Measurements from ENCODE around the gene WDTC1. TPM values are rescaled to one million over a fixed set of nuclear protein-coding genes. Genes with fewer than 3 reads are reported as not detected.

WDTC1 gene
- total and polyA plus RNA-seq, 2 of the 13 experiments (the other 11 are each of a cell fraction or from before 2014, with no cell fraction given) = 5.5 TPM

DNA sequence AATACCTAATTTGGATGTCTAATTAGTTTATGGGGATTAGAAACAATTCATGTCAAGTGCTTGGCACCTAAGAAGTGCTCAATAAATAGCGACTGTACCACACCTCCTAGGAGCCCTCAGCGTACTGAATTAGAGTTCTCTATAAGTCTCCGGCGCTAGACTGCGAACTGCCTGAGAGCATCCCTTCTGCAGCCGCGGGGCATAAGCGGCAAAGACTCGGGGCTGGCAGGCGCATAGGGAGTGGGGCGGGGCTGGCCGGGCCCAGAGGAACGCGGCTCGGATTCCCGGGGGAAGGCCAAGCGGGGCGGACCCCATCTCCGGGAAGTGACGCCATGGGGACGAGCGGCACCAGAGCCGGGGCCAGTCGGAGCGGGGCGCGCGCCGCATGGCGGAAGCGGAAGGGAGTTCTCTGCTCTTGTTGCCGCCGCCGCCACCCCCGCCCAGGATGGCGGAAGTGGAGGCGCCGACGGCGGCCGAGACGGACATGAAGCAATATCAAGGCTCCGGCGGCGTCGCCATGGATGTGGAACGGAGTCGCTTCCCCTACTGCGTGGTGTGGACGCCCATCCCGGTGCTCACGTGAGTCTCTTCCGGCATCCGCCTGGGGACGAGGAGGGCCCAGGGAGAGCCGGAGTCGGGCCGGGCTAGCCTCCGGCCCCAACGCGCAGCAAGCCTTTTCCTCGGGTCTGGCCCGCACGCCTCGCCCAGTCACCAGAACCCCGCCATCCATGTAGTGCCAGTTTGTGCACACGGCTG is 87.6 kb downstream of the WDTC1 start, which contains the start of gene TMEM222 (continued):
- TF ChIP-seq, protein P1, sequence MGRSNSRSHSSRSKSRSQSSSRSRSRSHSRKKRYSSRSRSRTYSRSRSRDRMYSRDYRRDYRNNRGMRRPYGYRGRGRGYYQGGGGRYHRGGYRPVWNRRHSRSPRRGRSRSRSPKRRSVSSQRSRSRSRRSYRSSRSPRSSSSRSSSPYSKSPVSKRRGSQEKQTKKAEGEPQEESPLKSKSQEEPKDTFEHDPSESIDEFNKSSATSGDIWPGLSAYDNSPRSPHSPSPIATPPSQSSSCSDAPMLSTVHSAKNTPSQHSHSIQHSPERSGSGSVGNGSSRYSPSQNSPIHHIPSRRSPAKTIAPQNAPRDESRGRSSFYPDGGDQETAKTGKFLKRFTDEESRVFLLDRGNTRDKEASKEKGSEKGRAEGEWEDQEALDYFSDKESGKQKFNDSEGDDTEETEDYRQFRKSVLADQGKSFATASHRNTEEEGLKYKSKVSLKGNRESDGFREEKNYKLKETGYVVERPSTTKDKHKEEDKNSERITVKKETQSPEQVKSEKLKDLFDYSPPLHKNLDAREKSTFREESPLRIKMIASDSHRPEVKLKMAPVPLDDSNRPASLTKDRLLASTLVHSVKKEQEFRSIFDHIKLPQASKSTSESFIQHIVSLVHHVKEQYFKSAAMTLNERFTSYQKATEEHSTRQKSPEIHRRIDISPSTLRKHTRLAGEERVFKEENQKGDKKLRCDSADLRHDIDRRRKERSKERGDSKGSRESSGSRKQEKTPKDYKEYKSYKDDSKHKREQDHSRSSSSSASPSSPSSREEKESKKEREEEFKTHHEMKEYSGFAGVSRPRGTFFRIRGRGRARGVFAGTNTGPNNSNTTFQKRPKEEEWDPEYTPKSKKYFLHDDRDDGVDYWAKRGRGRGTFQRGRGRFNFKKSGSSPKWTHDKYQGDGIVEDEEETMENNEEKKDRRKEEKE (IDR thresholded peaks at IDR 0.05) = no peak
- peak; percentile 44; the same call in 1 of the 2 replicates for TF ChIP-seq RFX1 (IDR thresholded peaks at IDR 0.05)
- TF ChIP-seq ZNF496 (CRISPR knock-in tag; IDR thresholded peaks at IDR 0.05; ENCODE audit: insufficient replicate concordance) = no peak
- peak; percentile 59; the same call in 1 of the 2 replicates for TF ChIP-seq JUNB (CRISPR knock-in tag; IDR thresholded peaks at IDR 0.05; ENCODE audit: borderline replicate concordance)
- TF ChIP-seq ZNF543 (CRISPR knock-in tag; IDR thresholded peaks at IDR 0.05) = no peak; the same call in 1 of the 2 replicates
- TF ChIP-seq MAF1 (CRISPR knock-in tag; IDR thresholded peaks at IDR 0.05; ENCODE audit: borderline replicate concordance) = peak; percentile 92
- 0 out of 2 replicates have a peak, but pooled peaks have one; percentile 67 for TF ChIP-seq ZNF660 (CRISPR knock-in tag; IDR thresholded peaks at IDR 0.05; ENCODE audit: borderline replicate concordance, low read depth)
- peak; percentile 78 for TF ChIP-seq KLF11 (CRISPR knock-in tag; IDR thresholded peaks at IDR 0.05)
- no peak for TF ChIP-seq TEAD2 (CRISPR knock-in tag; IDR thresholded peaks at IDR 0.05)
- TF ChIP-seq NKX3-1 (CRISPR knock-in tag; IDR thresholded peaks at IDR 0.05) = peak; percentile 69; the same call in 1 of the 2 replicates
- TF ChIP-seq FOSL1 (CRISPR knock-in tag; IDR thresholded peaks at IDR 0.05; ENCODE audit: borderline replicate concordance) = no peak
- no peak for TF ChIP-seq ZNF180 (CRISPR knock-in tag; IDR thresholded peaks at IDR 0.05; ENCODE audit: borderline replicate concordance, low read depth)
- TF ChIP-seq, protein P2, sequence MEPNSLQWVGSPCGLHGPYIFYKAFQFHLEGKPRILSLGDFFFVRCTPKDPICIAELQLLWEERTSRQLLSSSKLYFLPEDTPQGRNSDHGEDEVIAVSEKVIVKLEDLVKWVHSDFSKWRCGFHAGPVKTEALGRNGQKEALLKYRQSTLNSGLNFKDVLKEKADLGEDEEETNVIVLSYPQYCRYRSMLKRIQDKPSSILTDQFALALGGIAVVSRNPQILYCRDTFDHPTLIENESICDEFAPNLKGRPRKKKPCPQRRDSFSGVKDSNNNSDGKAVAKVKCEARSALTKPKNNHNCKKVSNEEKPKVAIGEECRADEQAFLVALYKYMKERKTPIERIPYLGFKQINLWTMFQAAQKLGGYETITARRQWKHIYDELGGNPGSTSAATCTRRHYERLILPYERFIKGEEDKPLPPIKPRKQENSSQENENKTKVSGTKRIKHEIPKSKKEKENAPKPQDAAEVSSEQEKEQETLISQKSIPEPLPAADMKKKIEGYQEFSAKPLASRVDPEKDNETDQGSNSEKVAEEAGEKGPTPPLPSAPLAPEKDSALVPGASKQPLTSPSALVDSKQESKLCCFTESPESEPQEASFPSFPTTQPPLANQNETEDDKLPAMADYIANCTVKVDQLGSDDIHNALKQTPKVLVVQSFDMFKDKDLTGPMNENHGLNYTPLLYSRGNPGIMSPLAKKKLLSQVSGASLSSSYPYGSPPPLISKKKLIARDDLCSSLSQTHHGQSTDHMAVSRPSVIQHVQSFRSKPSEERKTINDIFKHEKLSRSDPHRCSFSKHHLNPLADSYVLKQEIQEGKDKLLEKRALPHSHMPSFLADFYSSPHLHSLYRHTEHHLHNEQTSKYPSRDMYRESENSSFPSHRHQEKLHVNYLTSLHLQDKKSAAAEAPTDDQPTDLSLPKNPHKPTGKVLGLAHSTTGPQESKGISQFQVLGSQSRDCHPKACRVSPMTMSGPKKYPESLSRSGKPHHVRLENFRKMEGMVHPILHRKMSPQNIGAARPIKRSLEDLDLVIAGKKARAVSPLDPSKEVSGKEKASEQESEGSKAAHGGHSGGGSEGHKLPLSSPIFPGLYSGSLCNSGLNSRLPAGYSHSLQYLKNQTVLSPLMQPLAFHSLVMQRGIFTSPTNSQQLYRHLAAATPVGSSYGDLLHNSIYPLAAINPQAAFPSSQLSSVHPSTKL (CRISPR knock-in tag; IDR thresholded peaks at IDR 0.05) = peak; percentile 58
- peak; percentile 77 to 81; a peak in 3 of 4 replicates for TF ChIP-seq POLR2A (IDR thresholded peaks at IDR 0.05; ENCODE audit: insufficient read depth in 1 of 2, low read depth in 2 of 2, low read length in 2 of 2)
- peak; percentile 91 for TF ChIP-seq ZNF563 (CRISPR knock-in tag; IDR thresholded peaks at IDR 0.05)
- TF ChIP-seq, protein P3, sequence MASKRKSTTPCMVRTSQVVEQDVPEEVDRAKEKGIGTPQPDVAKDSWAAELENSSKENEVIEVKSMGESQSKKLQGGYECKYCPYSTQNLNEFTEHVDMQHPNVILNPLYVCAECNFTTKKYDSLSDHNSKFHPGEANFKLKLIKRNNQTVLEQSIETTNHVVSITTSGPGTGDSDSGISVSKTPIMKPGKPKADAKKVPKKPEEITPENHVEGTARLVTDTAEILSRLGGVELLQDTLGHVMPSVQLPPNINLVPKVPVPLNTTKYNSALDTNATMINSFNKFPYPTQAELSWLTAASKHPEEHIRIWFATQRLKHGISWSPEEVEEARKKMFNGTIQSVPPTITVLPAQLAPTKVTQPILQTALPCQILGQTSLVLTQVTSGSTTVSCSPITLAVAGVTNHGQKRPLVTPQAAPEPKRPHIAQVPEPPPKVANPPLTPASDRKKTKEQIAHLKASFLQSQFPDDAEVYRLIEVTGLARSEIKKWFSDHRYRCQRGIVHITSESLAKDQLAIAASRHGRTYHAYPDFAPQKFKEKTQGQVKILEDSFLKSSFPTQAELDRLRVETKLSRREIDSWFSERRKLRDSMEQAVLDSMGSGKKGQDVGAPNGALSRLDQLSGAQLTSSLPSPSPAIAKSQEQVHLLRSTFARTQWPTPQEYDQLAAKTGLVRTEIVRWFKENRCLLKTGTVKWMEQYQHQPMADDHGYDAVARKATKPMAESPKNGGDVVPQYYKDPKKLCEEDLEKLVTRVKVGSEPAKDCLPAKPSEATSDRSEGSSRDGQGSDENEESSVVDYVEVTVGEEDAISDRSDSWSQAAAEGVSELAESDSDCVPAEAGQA (IDR thresholded peaks at IDR 0.05; ENCODE audit: low read depth) = peak; percentile 93
- TF ChIP-seq, protein P3 (CRISPR knock-in tag; IDR thresholded peaks at IDR 0.05; ENCODE audit: borderline replicate concordance) = no peak
